ENCODE results near the gene ZNF71.
"Not testable (repeated sequence)": the region's sequence is repeated elsewhere in the genome, so short reads cannot be mapped to it uniquely, and the experiment has no call there.

Gene ZNF71

DNA sequence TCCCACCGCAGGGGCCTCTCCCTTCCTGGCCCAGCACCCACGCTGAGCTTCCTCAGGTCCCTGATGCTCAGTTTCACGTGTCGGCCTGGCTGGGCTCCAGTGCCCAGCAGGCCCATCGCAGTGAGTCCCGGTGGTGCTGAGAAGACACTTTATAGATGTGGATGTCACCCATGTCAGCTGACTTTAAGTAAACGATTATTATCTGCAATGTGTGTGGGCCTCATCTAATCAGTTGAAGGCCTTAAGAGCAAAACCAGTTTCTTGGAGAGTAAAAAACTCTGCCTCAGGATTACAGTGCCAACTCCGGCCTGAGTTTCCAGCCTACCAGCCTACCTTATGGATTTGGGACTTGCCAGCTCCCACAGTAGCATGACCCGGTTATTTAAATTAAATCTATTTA lies 30.6 kb downstream of the ZNF71 start:
- no peak for DNase-seq

DNA sequence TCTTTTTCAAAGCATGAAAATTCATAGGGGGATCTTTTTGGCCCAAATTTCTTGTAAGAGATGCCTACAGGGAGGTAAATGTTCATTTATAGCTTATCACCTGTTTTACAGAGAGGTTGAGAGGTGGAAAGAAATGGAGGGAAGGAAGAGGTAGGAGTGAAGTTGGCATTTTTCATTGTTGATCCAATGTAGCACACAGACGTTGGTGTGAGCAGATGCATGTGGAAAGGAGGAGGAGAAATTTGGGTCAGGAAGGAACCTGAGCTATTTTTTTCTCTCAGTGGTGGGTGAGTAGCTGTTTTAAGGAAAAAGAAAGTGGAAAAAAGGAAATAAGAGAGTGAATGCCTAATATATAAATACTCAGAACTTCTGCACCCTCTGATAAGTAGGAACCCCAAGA lies 37.9 kb downstream of the ZNF71 start:
- DNase-seq = no peak

DNA sequence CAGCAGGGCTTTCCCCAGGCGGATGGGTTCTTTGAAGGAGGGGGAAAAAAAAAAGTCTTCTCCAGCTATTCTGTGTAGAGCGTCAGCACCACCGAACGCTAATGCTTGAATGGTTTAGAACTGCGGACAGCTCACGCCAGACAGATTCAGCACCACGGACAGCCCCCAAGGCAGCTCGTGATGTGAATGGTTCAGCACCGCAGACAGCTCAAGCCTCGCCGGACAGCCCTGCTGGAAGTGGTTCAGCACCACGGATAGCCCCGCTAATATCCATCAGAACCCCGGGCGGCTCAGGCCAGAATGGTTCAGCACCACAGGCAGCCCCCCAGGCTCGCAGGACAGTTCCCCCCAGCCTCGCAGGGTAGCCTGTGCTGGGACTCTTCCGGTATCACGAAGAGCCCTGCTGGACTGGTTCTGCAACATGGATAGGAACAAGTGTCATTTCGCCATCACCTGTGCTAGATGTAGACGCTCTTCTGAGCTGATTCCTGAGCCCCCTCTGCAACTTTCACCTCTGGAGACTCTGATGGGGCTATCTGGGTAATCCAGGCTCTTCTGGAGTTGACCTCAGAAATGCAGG lies 43.0 kb downstream of the ZNF71 start:
- peak; percentile 11 for DNase-seq

DNA sequence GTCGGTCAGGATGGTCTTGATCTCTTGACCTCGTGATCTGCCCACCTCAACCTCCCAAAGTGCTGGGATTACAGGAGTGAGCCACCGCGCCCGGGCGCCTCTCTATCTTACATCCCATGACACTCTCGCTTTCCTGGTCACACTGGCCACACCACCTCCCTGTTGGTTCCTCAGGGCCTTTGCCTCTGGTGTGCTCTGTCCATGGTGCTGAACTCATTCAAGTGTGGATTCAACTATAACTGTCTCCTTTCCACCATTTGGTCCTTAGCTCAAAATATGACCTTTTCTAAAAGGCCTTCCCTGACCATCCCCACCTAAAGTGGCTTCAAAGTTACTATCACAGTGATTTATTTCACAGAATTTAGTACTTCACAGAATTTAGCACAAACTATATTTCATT lies 44.1 kb downstream of the ZNF71 start:
- no peak for DNase-seq

DNA sequence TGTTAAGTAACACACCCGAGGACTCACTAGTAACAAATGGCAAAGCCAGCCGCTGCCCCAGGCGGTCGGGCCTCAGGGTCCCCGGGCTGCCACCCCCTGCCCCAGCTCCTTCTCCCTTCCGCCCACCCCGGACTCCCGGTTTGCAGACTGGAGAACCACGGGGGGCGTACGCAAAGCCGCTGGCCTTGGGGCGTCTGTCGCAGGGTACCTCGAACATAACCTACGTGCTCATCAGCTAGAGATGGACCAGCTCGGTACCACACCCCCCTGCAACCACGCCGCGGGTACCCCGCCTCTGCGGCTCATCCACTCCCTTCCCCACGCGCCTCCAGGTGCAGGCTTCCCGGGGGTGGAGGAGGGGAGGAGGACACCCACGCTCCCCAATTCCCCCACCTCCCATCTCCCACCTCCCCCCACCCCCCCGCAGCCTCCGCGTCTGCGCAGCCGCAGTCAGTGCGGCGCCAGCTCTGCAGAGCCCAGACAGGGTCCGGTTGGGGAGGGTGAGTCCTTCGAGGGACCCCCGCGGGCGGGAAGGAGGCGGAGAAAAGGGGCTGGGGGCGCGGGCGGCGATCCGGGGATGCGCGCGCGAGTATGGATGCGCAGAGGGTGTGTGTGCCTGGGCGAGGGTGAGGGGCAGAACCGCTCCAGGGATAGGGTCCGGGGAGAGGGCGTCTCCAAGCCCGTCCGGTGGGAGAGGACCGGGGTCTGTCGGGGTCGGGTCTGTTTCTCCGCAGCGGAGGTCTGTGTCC lies 47.8 kb downstream of the ZNF71 start, which contains the start of gene SMIM17:
SMIM17 (plus strand) TSS at position 449 of the 749 bp plus-strand sequence. CDS start 2,509 bp downstream, outside the sequence.
- DNase-seq = no peak

DNA sequence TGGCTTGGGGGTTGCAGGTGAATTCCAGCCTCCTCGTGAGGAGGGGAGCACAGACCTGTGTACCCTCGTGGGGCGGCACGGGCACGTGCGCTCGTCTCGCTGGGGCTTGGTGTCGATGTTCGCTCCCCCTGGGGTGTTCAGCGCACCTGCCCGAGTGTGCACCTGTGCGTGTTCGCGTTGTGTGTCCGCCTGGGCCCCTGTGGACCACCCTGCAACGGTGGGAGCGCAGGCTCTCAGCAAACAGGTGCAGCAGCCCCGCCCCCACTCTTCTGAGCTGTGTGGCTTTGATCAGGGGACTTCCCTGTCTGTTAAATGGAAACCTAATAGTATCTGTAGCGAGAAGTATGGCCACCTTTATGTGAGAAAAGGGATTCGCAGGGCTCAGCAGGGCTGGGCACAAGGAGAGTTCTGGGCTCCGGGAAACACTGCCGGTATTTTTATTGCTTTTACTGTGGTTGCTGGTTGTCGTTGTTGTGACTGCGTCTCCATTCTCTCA lies 48.4 kb downstream of the ZNF71 start:
- no peak for DNase-seq

DNA sequence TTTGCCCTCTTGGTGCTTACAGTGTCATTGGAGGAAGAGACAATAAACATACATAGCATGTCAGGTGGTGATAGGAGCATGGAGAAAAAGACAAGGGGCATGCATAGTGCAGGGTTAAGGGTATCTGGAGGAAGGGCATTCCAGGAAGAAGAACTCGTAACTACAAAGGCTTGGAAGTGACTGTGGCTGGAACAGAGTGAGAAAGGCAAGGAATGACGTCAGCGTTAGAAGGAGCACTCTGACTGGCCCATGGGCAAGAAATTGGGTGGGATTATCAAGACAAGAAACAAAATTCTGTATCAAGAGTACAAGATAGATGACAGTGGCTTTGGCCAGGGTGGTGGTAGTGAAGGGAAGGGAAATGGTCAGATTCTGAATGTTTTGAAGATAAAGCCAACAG lies 59.0 kb downstream of the ZNF71 start:
- no peak for DNase-seq

DNA sequence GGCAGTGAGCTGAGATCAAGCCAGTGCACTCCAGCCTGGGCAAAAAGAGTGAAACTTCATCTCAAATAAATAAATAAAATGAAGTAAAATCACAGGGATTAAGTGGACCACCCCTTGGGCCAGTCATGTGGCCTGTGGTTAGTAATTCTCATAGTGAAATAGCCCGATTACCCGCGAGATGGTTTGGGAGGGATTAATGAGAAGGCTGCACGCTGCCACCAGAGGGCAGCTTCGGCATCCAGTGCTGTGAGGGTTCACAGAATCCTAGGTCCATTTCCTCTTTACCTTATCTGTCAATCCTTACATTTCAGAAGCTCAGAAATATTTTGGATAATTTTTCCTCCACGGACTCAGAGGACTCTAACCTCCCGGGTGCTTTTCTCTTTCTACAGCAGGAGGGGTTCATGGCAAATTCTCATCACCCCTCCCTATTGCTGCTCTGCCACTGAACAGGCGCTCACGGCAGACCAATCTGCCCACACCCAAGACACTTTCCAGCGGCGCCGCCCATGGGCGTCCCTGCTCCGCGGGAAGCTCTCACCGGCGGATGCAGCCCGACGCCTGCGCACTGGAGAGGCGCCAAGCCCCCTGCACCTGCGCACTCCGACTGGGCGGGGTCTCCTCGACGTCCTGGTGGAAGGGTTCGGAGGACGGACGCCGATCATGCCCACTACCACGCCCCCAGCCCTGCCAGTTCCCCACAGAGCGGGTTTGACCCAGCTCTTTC lies 65.4 kb downstream of the ZNF71 start:
- DNase-seq = no peak

DNA sequence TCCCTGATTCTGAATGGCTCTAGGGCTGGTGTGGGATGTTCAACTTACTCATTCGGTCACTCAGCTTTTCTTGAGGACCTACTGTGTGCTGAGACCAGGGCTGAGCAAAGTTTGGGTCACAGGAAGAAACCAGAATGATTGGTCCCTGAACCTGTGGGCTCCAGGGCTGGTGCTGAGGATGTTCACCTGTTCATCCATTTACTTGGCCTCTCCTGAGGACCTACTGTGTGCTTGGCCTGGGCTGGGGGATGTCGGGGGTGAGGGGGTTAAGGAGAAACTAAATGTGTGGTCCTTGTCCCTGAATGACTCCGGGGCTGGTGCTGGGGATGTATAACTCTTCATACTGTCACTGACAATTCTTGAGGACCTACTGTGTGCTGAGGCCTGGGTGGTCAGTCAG lies 66.1 kb downstream of the ZNF71 start:
- DNase-seq = no peak

DNA sequence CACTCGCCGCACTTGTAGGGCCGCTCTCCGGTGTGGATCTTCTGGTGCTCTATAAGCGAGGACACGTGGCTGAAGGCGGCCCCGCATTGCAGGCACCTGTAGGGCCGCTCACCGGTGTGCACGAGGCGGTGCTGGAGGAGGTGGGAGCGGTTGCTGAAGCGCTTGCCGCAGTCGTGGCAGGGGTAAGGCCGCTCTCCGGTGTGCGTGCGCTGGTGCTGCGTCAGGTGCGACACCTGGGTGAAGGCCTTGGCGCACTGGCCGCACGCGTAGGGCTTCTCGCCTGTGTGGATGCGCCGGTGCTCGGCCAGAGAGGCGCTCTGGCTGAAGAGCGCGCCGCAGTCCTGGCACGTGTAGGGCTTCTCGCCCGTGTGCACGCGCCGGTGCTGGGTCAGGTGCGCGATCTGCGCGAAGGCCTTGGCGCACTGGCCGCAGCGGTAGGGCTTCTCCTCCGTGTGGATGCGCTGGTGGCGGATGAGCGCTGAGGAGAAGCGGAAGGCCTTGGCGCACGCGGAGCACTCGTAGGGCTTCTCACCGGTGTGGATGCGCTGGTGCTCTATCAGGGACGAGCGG lies 68.9 kb downstream of the ZNF71 start:
- DNase-seq = no peak

DNA sequence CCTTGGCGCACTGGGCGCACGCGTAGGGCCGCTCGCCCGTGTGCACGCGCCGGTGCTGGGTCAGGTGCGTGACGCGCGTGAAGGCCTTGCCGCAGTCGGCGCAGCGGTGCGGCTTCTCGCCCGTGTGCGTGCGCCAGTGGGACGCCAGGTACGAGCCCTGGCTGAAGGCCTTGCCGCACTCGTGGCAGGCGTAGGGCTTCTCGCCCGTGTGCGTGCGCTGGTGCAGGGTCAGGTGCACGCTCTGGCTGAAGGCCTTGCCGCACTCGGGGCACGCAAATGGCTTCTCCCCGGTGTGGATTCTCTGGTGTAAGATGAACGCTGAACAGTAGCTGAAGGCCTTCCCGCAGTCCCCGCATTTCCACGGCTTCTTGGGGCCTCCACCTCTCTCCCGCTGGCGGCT lies 69.4 kb downstream of the ZNF71 start:
- DNase-seq = no peak

DNA sequence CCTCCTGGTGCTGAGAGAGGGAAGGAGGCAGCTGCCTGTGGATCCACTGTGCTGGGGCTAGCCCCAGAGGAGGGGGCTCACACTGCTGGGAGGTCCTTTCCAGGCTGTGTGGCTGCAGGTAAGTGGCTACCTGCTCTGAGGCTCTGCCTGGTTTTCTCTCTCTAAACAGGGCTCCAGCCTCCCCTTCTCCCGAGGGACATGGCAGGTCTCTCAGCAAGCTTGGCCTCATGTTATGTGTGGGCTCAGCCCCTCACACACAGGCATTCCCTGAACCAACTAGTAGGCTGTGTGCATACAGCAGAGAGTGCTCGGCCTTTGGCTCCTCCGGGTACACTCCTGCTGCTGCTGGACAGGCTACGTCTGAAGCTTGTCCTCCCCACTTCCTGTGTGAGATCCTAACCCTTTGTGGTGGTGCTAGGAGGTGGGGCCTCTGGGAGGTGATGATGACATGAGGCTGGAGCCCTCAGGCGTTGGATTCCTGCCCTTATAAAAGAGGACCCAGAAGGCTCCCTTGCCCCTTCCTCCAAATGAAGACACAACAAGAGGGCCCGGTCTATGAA lies 72.3 kb downstream of the ZNF71 start:
- no peak for DNase-seq

DNA sequence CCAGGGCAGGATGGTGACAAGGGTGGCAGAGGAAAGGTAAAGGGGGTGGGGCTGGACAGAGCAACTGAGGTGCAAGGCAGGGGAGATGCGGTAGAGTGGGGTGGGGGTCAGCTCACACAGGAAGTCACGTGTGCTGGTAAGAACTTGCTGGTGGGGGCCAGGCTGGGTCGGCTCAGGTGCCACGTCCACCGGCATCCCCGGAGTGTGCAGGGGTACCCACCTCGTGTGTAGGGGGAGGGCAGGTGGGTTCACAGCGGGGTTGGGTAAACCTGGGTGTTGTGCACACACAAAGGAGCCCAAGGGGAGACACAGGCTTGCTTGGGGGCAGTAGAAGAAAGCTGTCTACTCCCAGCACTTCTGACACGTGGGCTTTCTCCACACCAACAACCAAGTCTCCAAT lies 73.6 kb downstream of the ZNF71 start:
- DNase-seq = no peak

DNA sequence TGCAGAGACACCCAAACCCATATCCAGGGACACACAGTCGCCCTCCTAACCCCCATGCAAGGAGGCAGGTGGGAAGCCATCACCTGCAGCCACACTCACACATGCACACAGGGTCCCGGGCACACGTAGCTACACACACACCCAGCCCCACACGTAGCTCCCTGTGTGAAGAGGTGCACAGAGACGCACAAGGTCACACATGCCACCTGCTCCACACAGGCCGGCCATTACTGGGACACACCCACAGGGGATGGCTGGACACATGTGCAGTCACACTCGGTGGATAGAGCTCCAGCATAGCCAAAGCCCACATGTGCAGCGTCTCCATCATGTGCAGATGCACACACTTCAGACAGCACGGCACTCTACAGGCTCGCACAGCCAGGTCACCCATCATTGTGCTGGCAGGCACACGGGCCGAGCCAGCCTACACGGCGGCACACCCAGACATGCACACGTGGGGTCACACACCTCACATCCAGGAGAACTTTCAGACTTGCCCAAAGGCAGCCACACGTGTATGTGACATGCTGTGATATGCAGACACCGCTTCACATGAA lies 75.4 kb downstream of the ZNF71 start:
- no peak for DNase-seq

DNA sequence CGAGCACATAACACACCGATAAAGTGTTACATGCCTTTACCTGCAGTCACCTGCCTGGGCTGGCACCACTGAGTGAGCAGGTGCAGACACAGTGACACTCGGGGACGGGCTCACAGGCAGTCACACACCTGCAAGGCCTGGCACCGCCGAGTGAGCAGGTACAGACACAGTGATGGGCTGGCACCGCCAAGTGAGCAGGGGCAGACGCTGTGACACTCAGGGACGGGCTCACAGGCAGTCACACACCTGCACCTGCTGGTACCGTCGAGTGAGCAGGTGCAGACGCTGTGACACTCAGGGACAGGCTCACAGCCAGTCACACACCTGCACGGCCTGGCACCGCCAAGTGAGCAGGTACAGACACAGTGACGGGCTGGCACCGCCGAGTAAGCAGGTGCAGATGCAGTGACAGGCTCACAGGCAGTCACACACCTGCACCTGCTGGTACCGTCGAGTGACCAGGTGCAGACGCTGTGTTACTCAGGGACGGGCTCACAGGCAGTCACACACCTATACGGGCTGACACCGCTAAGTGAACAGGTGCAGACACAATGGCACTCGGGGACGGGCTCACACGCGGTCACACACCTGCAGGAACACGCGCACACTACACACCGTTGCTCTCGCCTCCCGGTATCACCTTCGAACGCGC lies 76.0 kb downstream of the ZNF71 start:
- no peak for DNase-seq

DNA sequence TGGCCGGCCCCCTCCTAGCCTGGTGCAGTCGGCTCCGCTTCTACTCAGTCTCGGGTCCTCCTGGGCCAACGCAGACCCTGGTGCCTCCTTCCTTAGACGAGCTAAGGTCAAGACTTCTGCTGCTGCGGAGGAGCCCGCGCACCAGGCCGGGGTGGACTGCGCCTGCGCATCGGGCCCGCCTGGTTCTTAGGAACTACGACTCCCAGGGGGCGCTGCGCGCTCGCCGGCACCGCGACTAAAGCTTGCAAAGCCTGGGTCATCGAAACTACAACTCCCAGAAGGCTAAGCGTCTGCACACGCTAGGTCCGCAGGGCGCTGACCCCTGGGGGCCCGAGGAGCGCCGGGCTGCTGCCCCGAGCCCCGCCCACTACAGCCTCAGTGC lies 76.5 kb downstream of the ZNF71 start, which contains the start of gene ZNF835:
ZNF835 (minus strand) TSS at position 145 of the 382 bp plus-strand sequence. CDS start 6,559 bp downstream, outside the sequence.
- DNase-seq = no peak

DNA sequence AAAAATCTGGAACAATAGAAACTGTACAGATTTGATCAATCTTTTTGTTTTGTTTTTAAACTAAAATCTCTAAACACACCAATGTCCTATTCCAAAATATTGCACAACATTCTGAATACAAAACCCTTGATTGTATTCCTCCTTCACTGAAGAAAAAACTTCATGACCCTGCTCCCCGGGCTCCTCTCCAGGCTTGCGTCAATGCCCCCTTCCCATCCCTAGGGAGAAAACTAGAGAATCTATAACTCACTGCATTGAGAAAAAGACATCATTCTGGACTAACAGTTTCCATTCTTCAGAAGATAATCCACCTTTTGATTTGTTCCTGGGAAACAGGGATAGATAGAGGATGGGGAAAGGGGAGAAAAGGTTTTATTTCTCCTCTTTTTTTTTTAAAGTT lies 77.5 kb downstream of the ZNF71 start:
- DNase-seq = not testable (repeated sequence)

Data from HCEC 1CT (cell line).